ENCODE measurements around the gene L3MBTL1.

GRCh38 chr20:43540673-43541060, 33.2 kb downstream of the L3MBTL1 start:
- no peak for TF ChIP-seq POLR2A (IDR thresholded peaks at IDR 0.05; ENCODE audit: low read length)
- TF ChIP-seq GATA1 (IDR thresholded peaks at IDR 0.05; ENCODE audit: low read depth, low read length), result no peak

Measured in erythroblast (primary cell).